Right kidney (tissue), 9 donors: ENCODE data around the gene NPEPL1.
A peak's percentile ranks its signal among the peaks of the same experiment; 100 is the strongest.
"Not testable (repeated sequence)": the region's sequence is repeated elsewhere in the genome, so short reads cannot be mapped to it uniquely, and the experiment has no call there.

Source experiments
- DNase-seq: peaks from one replicate; pipeline ENCODE4 v3.0.0-alpha.2; 2016
- long read RNA-seq, 8 donors: transcript quantifications; one replicate each; lab custom pipeline, GENCODE V29; 2026

NPEPL1 gene
- long read RNA-seq, donor 1, transcript NPEPL1-201 (12 exons, 2,378 nt): major isoform, 6 of 9 reads
- long read RNA-seq, donor 1, partial matches to known transcripts: 0 of 9 reads
- long read RNA-seq, donor 1, other reads (novel, unspliced or antisense): 0 of 9 reads
- long read RNA-seq, donor 2, transcript NPEPL1-201 (12 exons, 2,378 nt): major isoform, 5 of 5 reads
- long read RNA-seq, donor 2, partial matches to known transcripts: 0 of 5 reads
- long read RNA-seq, donor 2, other reads (novel, unspliced or antisense): 0 of 5 reads
- long read RNA-seq, donor 3, transcript NPEPL1-205 (3 exons, 2,061 nt): major isoform, 7 of 10 reads
- long read RNA-seq, donor 3, partial matches to known transcripts: 0 of 10 reads
- long read RNA-seq, donor 3, other reads (novel, unspliced or antisense): 0 of 10 reads
- long read RNA-seq, donor 4, partial matches to known transcripts: 5 of 7 reads
- long read RNA-seq, donor 4, other reads (novel, unspliced or antisense): 0 of 7 reads
- long read RNA-seq, donor 5, transcript NPEPL1-201 (12 exons, 2,378 nt): major isoform, 5 of 6 reads
- long read RNA-seq, donor 5, partial matches to known transcripts: 0 of 6 reads
- long read RNA-seq, donor 5, other reads (novel, unspliced or antisense): 0 of 6 reads
- long read RNA-seq, donor 6, partial matches to known transcripts: 0 of 5 reads
- long read RNA-seq, donor 6, other reads (novel, unspliced or antisense): 0 of 5 reads
- long read RNA-seq, donor 7, partial matches to known transcripts: 18 of 23 reads
- long read RNA-seq, donor 7, other reads (novel, unspliced or antisense): 0 of 23 reads
- long read RNA-seq, donor 8, partial matches to known transcripts: 0 of 5 reads
- long read RNA-seq, donor 8, other reads (novel, unspliced or antisense): 0 of 5 reads

GRCh38 chr20:58692579-58693225 is at the start of gene NPEPL1:
TSS of gene NPEPL1 (plus strand) at chr20:58692800. CDS start at chr20:58692901, 101 bp downstream.
- DNase-seq: peak; percentile 52

GRCh38 chr20:58642896-58643295 is 49.7 kb upstream of the NPEPL1 start:
- not testable (repeated sequence) for DNase-seq

DNA sequence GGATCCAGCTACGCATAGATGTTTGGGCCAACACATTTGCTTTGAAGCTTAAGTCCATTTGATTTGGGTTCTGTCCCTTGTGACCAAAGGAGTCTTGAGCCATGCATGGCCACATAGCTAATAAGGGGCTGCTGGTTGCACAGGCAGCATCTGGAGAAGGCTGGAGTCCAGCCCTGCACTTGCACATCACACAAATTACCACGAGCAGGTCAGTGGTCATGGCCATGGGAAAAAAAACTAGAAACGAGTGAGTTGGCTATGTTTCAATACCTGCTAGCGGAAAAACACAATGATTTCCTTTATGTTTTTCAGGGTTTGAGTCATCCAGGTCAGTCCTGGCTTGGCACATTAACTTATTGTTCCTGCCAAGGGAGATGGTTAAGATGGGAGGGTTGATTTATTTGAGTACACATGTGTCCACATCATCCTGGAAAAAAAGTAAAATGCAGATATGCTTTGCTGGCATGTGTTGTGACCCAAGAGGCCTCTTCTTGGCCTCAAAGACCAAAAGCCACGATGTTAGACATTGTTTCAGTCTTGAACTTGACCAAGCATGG is 47.1 kb upstream of the NPEPL1 start:
- DNase-seq: no peak

- DNase-seq: no peak
Measured at GRCh38 chr20:58646257-58646656, 46.3 kb upstream of the NPEPL1 start.

GRCh38 chr20:58646703-58647102 is 45.9 kb upstream of the NPEPL1 start:
- no peak for DNase-seq

GRCh38 chr20:58647162-58647795 is 45.3 kb upstream of the NPEPL1 start:
- DNase-seq: no peak

DNA sequence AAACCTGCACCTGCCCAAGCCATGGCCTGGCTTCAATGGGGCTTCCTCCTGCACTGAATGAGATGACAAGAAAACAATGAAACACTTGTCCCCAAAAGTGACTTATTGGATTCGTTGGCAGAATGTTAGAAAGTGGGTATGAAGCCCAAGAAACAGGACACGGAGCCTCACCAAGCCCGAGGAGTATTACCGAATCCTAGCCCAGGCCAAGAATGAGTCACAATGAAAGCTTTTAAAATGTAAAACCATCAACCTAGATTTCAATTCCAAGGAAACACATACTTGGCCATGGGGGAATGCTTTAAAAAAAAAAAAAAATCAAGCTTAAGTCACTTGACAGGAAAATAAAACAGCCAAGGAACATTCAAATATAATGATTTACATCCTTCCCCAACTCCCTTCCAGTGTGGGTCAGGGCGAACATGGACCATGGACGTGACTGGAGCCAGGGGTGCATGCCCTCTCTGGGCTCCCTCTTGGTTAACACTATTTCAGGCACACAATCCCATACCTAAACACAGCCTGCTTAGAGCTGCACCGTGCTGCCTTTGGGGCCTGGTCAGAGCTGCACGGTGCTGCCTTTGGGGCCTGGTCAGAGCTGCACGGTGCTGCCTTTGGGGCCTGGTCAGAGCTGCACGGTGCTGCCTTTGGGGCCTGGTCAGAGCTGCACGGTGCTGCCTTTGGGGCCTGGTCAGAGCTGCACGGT is 44.7 kb upstream of the NPEPL1 start:
- no peak for DNase-seq

- not testable (repeated sequence) for DNase-seq
Measured at GRCh38 chr20:58648502-58648825, 44.1 kb upstream of the NPEPL1 start.

- DNase-seq: peak; percentile 85
Measured at GRCh38 chr20:58649288-58650180, 43.1 kb upstream of the NPEPL1 start.

- no peak for DNase-seq
Measured at GRCh38 chr20:58650181-58650775, 42.3 kb upstream of the NPEPL1 start.

GRCh38 chr20:58650776-58651558 is 41.6 kb upstream of the NPEPL1 start, which contains the start of gene STX16:
TSS of gene STX16 (plus strand) at chr20:58651283. CDS start at chr20:58652007, 724 bp downstream.
- peak; percentile 98 for DNase-seq

DNA sequence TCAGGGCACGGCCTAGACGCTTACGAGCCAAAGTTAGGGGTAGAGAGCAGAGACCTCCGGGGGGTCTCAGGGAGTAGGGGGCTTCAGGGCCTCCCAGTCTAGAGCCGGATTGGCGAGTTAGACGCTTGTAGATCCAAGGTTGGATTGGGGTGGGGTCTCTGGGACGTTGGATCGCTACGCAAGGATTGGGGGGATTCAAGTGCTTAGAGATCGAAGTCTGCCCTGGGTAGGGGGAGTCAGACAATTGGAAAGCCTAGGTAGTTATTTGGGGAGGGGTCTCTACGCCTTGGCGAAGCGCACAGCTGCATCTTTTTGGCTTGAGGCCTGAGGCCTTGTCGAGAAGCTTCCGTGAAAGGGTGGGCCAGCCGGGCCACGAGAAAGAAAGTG is 41.0 kb upstream of the NPEPL1 start:
- DNase-seq: no peak

DNA sequence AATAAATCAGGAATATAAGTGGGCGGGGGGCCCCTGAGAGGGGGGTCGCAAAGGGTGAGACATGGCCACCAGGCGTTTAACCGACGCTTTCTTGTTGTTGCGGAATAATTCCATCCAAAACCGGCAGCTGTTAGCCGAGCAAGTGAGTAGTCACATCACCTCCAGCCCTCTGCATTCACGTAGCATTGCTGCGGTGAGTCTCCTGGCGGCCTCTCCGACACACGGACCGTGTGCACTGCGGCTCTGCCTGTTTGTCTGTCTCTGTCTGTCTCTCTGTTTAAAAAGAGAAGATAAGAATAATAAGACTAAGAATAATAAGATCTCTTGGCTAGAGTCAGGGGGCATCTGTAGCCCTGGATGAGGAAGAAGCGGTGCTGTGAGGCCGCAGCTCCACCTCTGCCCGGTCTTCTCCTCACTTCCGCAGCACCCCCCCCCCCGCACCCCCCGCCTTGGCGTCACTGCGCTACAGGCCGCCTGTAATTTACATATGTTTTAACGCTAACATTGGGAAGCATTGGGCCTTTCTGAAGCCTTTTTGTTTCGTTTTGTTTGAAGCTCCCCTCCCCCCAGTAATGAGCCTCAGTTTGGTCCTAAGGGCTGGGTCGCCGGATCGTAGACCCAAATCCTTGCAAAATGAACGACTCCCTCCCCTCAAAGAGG is 40.5 kb upstream of the NPEPL1 start:
- DNase-seq: peak; percentile 83

DNA sequence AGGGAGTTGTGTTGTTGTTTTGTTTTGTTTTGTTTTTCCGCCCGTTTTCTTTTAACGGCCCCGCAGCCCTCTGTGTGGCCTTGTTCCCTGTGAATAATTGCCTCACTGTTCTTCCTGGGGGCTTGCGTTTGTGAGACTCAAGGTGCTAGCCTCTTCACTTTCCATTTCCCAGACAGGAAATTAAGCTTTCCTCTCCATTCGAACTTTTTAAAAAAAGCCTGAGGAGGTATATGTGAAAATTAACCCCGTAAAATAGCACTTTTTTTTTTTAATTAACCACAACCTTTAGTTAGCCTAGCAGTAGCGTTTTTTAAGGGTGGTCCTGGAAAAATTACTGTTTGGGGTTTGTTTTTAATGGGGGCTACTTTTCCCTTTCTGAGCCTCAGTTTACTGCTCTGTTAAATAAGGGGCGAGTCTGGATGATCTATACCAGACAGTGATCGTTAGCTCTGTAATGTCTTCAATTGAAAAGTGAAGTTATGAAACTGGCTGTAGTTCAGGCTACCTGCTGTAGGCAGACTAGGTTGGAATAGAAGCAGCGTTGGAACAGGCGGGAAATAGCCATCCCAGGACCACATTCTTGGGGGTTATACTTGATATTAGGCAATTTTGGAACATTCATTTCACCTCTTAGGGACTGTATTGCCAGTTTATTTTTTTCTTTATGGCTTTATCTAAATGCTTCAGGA is 39.9 kb upstream of the NPEPL1 start:
- no peak for DNase-seq

- DNase-seq: no peak
Measured at GRCh38 chr20:58654337-58654736, 38.3 kb upstream of the NPEPL1 start.

GRCh38 chr20:58655328-58656107 is 37.1 kb upstream of the NPEPL1 start:
- DNase-seq: no peak

GRCh38 chr20:58656831-58657230 is 35.8 kb upstream of the NPEPL1 start:
- DNase-seq: no peak
